Endothelial cell of umbilical vein (primary cell): ENCODE data around the gene TRIM39. TPM values are rescaled to one million over a fixed set of nuclear protein-coding genes. Genes with fewer than 3 reads are reported as not detected.

Source experiments
- BruUV-seq: library from RNA; stranded (reverse); fragments of 400-500 nt; replicated peaks from 2 replicates; lab custom pipeline; 2021; lab: Mats Ljungman, UMichigan
- CTCF ChIA-PET: fragments of 300-600, 350-600 bp; sonication (Branson Sonifier 250); formaldehyde crosslinking; loops from one replicate; lab custom pipeline; 2021; ENCODE audit warnings: antibody characterized with exemption, inconsistent platforms; lab: Charles Lee
- POLR2A ChIA-PET: fragments of 300-600, 350-600 bp; sonication (Branson Sonifier 250); formaldehyde crosslinking; loops from one replicate; lab custom pipeline; 2021; ENCODE audit warnings: antibody characterized with exemption, inconsistent platforms; lab: Charles Lee
- DNase-seq: peaks from one replicate; pipeline ENCODE4 v3.0.0-alpha.2; 2011; ENCODE audit warnings: low read depth, low spot score
- FAIRE-seq: peaks from 2 replicates; lab custom pipeline; 2011; peaks lifted over from hg19 to GRCh38; lab: Jason Lieb, UNC
- H2AFZ ChIP-seq: 2 replicates; pipeline ENCODE4 v1.6.0; 2012; ENCODE audit warnings: low read depth, low read length, control low read depth, inconsistent platforms
- H3K27ac ChIP-seq: 2 replicates; pipeline ENCODE4 v1.5.1; 2011; ENCODE audit warnings: low read depth, mild to moderate bottlenecking, control low read depth, low read length, moderate library complexity; ENCODE audit not compliant: insufficient read depth
- H3K27me3 ChIP-seq, 2 experiments: 2 replicates each; pipeline versions ENCODE4 v1.6.0 to v1.6.1; 2011; ENCODE audit warnings: low read length in 2 of 2, mixed read lengths in 1 of 2; ENCODE audit not compliant: control insufficient read depth in 2 of 2, insufficient read depth in 2 of 2
- H3K36me3 ChIP-seq, 2 experiments: 2 replicates in 1 of 2; 3 replicates in 1 of 2; pipeline ENCODE4 v1.5.1; 2011; ENCODE audit warnings: low read length in 2 of 2, mild to moderate bottlenecking in 1 of 2, moderate library complexity in 1 of 2; ENCODE audit not compliant: control insufficient read depth in 2 of 2, insufficient read depth in 2 of 2; ENCODE audit errors: extremely low read depth in 1 of 2
- H3K4me1 ChIP-seq: 3 replicates; pipeline ENCODE4 v1.5.1; 2011; ENCODE audit warnings: mild to moderate bottlenecking, low read length; ENCODE audit not compliant: control insufficient read depth, insufficient read depth; ENCODE audit errors: extremely low read depth
- H3K4me2 ChIP-seq: 2 replicates; pipeline ENCODE4 v1.6.1; 2011; ENCODE audit warnings: low read length, control low read depth, mixed read lengths; ENCODE audit not compliant: insufficient read depth
- H3K4me3 ChIP-seq, 3 experiments: fragments of 200-600 bp in 1 of 3; sonication (generic), shearing (Covaris generic) in 1 of 3; replicated peaks in 1 of 3; 2 replicates each; pipeline ENCODE4 v1.5.1; 2011 to 2016; ENCODE audit warnings: control low read depth in 3 of 3, low read length in 3 of 3, mild to moderate bottlenecking in 2 of 3, inconsistent platforms in 1 of 3, low read depth in 1 of 3, moderate library complexity in 1 of 3; ENCODE audit not compliant: insufficient read depth in 1 of 3
- H3K79me2 ChIP-seq: 2 replicates; pipeline ENCODE4 v1.6.0; 2012; ENCODE audit warnings: low read length, inconsistent platforms; ENCODE audit not compliant: control insufficient read depth, insufficient read depth
- H3K9ac ChIP-seq: replicated peaks from 2 replicates; pipeline ENCODE3; 2011; ENCODE audit warnings: low read length, control low read depth; ENCODE audit not compliant: insufficient read depth; ENCODE audit errors: extremely low read depth
- H3K9me1 ChIP-seq: replicated peaks from 3 replicates; pipeline ENCODE4 v1.6.0; 2011; ENCODE audit warnings: mild to moderate bottlenecking, low read length; ENCODE audit not compliant: control insufficient read depth, insufficient read depth; ENCODE audit errors: extremely low read depth
- H3K9me3 ChIP-seq: replicated peaks from 2 replicates; pipeline ENCODE4 v1.5.1; 2012; ENCODE audit warnings: low read length, inconsistent platforms; ENCODE audit not compliant: control insufficient read depth, insufficient read depth
- H4K20me1 ChIP-seq: replicated peaks from 2 replicates; pipeline ENCODE3; 2011; ENCODE audit warnings: mild to moderate bottlenecking, low read length; ENCODE audit not compliant: control insufficient read depth, insufficient read depth; ENCODE audit errors: extremely low read depth
- CTCF ChIP-seq, 2 donors: IDR thresholded peaks; 1 replicate in 1 of 2; 2 replicates in 1 of 2; pipeline ENCODE4 v1.5.1; 2011; ENCODE audit warnings: low read length in 2 of 2, mild to moderate bottlenecking in 2 of 2, moderate library complexity in 2 of 2, control low read depth in 1 of 2, inconsistent platforms in 1 of 2, low read depth in 1 of 2; ENCODE audit not compliant: insufficient read depth in 1 of 2; ENCODE audit errors: extremely low read depth in 1 of 2
- FOS ChIP-seq: IDR thresholded peaks from 2 replicates; pipeline ENCODE4 v1.6.1; 2011; ENCODE audit warnings: mild to moderate bottlenecking, low read length, moderate library complexity, borderline replicate concordance; ENCODE audit not compliant: insufficient read depth
- JUN ChIP-seq: IDR thresholded peaks from 2 replicates; pipeline ENCODE4 v1.6.1; 2011; ENCODE audit warnings: borderline replicate concordance, low read depth; ENCODE audit not compliant: insufficient read length, insufficient read depth
- MYC ChIP-seq: IDR thresholded peaks from one replicate; pipeline ENCODE4 v1.6.1; 2011; ENCODE audit warnings: mild to moderate bottlenecking, low read depth, low read length
- POLR2AphosphoS5 ChIP-seq: IDR thresholded peaks from 2 replicates; pipeline ENCODE4 v1.6.1; 2012; ENCODE audit warnings: low read depth, mild to moderate bottlenecking, control low read depth, low read length, moderate library complexity; ENCODE audit not compliant: insufficient read depth
- dilution Hi-C: fragments of 300-500 bp; cut with MboI; formaldehyde crosslinking; loops from one replicate; pipeline ENCODE4 v1.15.0; 2019; ENCODE audit warnings: low sequenced_read_pairs; ENCODE audit not compliant: extremely low pct_ligation_motif_present
- intact Hi-C: fragments of 100-400 bp; cut with micrococcal nuclease; formaldehyde crosslinking; loops from one replicate; pipeline ENCODE4 v1.10.0; 2022
- polyA plus RNA-seq, 4 experiments: library from polyadenylated mRNA; depleted of rRNA in 3 of 4; stranded (reverse) in 3 of 4; unstranded in 1 of 4; fragments of >200 nt; gene quantifications; 2 replicates each; pipeline versions ENCODE4 v1.2.1 to v1.2.3, GENCODE V29; 2011 to 2012; ENCODE audit warnings: missing spikeins in 1 of 4
- total RNA-seq: library from RNA; stranded (reverse); gene quantifications from 2 replicates; pipeline ENCODE4 v1.2.3, GENCODE V29; 2021

TRIM39 gene
- total and polyA plus RNA-seq, 2 donors (not counting 3 experiments of a cell fraction or from before 2014, with no cell fraction given) = 5.6 to 13.1 TPM

GRCh38 chr6:30321692-30322388 lies 4.9 kb upstream of the TRIM39 start:
- dilution Hi-C loops (no loop called here), intact Hi-C loops (no loop called here)
- Histone ChIP-seq H3K4me3 (no peak overlapping the region), H3K4me1 (peaks cover 17% of the 10 kb centered on the region), H3K79me2 (peaks cover 86% of the 10 kb centered on the region), H2AFZ (no peak overlapping the region), H4K20me1 (peaks cover 8% of the 10 kb centered on the region), H3K9ac (no peak overlapping the region), H3K27me3 (no peaks in the 10 kb centered on the region), H3K27ac (no peak overlapping the region), H3K9me3 (no peaks in the 10 kb centered on the region), H3K4me2 (no peak overlapping the region), H3K9me1 (no peaks in the 10 kb centered on the region), H3K36me3 (no peaks in the 10 kb centered on the region)
- DNase-seq = no peak
- ChIA-PET CTCF (no interaction called here), POLR2A (no interaction called here)
- FAIRE-seq = no peak
- no TSS peak for BruUV-seq
- TF ChIP-seq JUN (no peak), CTCF (IDR thresholded peaks at IDR 0.05; ENCODE audit: extremely low read depth in 1 of 2, insufficient read depth in 1 of 2, low read depth in 1 of 2, low read length in 2 of 2) (no peak), POLR2AphosphoS5 (no peak), FOS (no peak), MYC (no peak)
